Measurements from ENCODE around the gene OR2V1. TPM values are rescaled to one million over a fixed set of nuclear protein-coding genes. Genes with fewer than 3 reads are reported as not detected.

The OR2V1 gene
- total and polyA plus RNA-seq, 12 donors = not detected

DNA sequence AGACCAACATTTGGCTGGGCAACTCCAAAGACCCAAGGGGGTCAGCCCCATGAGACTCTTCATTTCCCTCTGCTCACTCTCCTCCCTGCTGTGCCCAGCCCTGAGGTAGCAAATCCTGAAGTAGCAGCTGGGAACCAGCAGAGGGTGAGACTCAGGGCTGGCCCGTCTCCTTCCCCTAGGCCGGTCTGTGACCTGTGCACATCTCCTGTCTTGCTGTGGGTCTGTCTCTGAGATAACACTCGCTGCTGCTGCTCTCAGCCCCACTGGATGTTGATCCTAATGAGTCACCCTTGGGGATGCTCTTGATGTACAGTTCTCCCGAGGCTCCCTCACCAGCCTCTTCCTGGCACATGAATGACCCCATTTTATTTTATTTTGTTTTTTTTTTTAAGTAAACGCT, 7.3 kb upstream of the OR2V1 start:
- H3K4me1 ChIP-seq (replicated peaks in 1 of 2) = no peaks in the 10 kb centered on the region
- TF ChIP-seq, protein P1, sequence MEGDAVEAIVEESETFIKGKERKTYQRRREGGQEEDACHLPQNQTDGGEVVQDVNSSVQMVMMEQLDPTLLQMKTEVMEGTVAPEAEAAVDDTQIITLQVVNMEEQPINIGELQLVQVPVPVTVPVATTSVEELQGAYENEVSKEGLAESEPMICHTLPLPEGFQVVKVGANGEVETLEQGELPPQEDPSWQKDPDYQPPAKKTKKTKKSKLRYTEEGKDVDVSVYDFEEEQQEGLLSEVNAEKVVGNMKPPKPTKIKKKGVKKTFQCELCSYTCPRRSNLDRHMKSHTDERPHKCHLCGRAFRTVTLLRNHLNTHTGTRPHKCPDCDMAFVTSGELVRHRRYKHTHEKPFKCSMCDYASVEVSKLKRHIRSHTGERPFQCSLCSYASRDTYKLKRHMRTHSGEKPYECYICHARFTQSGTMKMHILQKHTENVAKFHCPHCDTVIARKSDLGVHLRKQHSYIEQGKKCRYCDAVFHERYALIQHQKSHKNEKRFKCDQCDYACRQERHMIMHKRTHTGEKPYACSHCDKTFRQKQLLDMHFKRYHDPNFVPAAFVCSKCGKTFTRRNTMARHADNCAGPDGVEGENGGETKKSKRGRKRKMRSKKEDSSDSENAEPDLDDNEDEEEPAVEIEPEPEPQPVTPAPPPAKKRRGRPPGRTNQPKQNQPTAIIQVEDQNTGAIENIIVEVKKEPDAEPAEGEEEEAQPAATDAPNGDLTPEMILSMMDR (IDR thresholded peaks at IDR 0.05) = no peak
- no peak for TF ChIP-seq POLR2A (IDR thresholded peaks at IDR 0.05)
- H3K36me3 ChIP-seq (replicated peaks in 1 of 2) = no peaks in the 10 kb centered on the region
- intact Hi-C loops (cut with DNase I) = no loop called here
- H3K9me3 ChIP-seq (replicated peaks in 1 of 3) = no peaks in the 10 kb centered on the region
- H3K27me3 ChIP-seq = peaks cover 8% of the 10 kb centered on the region
- WGBS, 4 donors = 32 to 72% (median 50%) methylated on average over 4 to 5 of the region's 5 CpGs
- DNase-seq = peak in 1 of 7 donors; percentile 11
- H3K27ac ChIP-seq = no peak overlapping the region
- no peak overlapping the region for H3K4me3 ChIP-seq

GRCh38 chr5:181136361-181136955, 5.5 kb upstream of the OR2V1 start:
- 68 to 84% (median 80%) methylated on average over 4 of the region's 4 CpGs for WGBS, 4 donors
- Histone ChIP-seq H3K36me3 (replicated peaks in 1 of 2) (no peaks in the 10 kb centered on the region), H3K9me3 (replicated peaks in 1 of 3) (no peaks in the 10 kb centered on the region), H3K4me3 (no peak overlapping the region), H3K27ac (no peak overlapping the region), H3K27me3 (peaks cover 3% of the 10 kb centered on the region), H3K4me1 (replicated peaks in 1 of 2) (no peaks in the 10 kb centered on the region)
- TF ChIP-seq, protein P1 (IDR thresholded peaks at IDR 0.05) = no peak
- no peak for TF ChIP-seq POLR2A (IDR thresholded peaks at IDR 0.05)
- no peak for DNase-seq
- intact Hi-C loops (cut with DNase I) = no loop called here

GRCh38 chr5:181134259-181134658, 3.3 kb upstream of the OR2V1 start:
- no peak overlapping the region for H3K27ac ChIP-seq
- DNase-seq = no peak
- no peaks in the 10 kb centered on the region for H3K36me3 ChIP-seq (replicated peaks in 1 of 2)
- TF ChIP-seq, protein P1 (IDR thresholded peaks at IDR 0.05) = no peak
- no peak for TF ChIP-seq POLR2A (IDR thresholded peaks at IDR 0.05)
- H3K9me3 ChIP-seq (replicated peaks in 1 of 3) = no peaks in the 10 kb centered on the region
- H3K4me3 ChIP-seq = no peak overlapping the region
- H3K4me1 ChIP-seq (replicated peaks in 1 of 2) = no peaks in the 10 kb centered on the region
- 70 to 82% (median 75%) methylated on average over 6 of the region's 6 CpGs for WGBS, 4 donors
- intact Hi-C loops (cut with DNase I) = no loop called here
- no peaks in the 10 kb centered on the region for H3K27me3 ChIP-seq

GRCh38 chr5:181133610-181134231, 2.8 kb upstream of the OR2V1 start:
- DNase-seq = peak; percentile 60 to 86 (median 72)
- no peaks in the 10 kb centered on the region for H3K9me3 ChIP-seq (replicated peaks in 1 of 3)
- H3K27me3 ChIP-seq = no peaks in the 10 kb centered on the region
- H3K27ac ChIP-seq = no peak overlapping the region
- TF ChIP-seq, protein P1 (IDR thresholded peaks at IDR 0.05) = no peak
- TF ChIP-seq POLR2A (IDR thresholded peaks at IDR 0.05) = no peak
- WGBS, 4 donors = 58 to 62% (median 60%) methylated on average over 10 of the region's 10 CpGs
- H3K36me3 ChIP-seq (replicated peaks in 1 of 2) = no peaks in the 10 kb centered on the region
- H3K4me3 ChIP-seq = no peak overlapping the region
- no peaks in the 10 kb centered on the region for H3K4me1 ChIP-seq (replicated peaks in 1 of 2)
- intact Hi-C loops (cut with DNase I) = no loop called here
